Omental fat pad (tissue), 4 donors: Measurements from ENCODE around the gene SYK. TPM values are rescaled to one million over a fixed set of nuclear protein-coding genes. Genes with fewer than 3 reads are reported as not detected.

ENCODE experiments used
- ATAC-seq: fragments of 150-250 bp; one replicate; pipeline ENCODE4 v1.9.1; 2016; ENCODE audit warnings: mild to moderate bottlenecking, moderate library complexity; ENCODE audit not compliant: low FRiP score
- DNase-seq: peaks from one replicate; pipeline ENCODE4 v3.0.0-alpha.2; 2019; ENCODE audit warnings: low spot score
- total RNA-seq, 4 donors: library from RNA; depleted of rRNA; stranded (reverse); fragments of >200 nt; gene quantifications; one replicate each; pipeline ENCODE4 v1.1.0, GENCODE V29; 2016
- TF ChIP-seq, protein P1 (sequence below), 3 donors: fragments of 450-650 bp; IDR thresholded peaks; one replicate each; pipeline ENCODE4 v1.5.1; 2016 to 2017; ENCODE audit warnings: antibody characterized with exemption in 3 of 3, mild to moderate bottlenecking in 3 of 3, moderate library complexity in 2 of 3

SYK gene
- total RNA-seq, 4 donors from 2014 or later: 12.4 to 36.1 (median 25.9) TPM

DNA sequence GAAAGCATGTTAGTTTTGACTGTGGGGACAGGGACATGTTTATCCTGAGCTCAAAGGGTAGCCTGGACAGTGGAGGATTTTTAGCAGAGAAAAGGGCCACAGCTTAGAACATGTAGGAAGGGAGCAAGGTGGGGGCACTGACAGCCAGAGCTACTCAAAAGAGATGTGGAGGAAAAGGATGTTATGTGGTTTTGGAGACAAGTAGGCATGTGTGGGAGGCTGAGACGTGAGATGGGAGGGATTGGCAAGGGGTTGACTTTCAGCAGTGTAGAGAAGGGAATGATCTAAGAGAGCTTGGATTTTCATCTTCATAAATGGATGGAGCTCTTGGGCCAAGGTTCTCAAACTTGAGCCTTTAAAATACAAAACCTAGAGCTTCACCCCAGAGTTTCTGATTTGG, 24.0 kb downstream of the SYK start:
- TF ChIP-seq, protein P1, sequence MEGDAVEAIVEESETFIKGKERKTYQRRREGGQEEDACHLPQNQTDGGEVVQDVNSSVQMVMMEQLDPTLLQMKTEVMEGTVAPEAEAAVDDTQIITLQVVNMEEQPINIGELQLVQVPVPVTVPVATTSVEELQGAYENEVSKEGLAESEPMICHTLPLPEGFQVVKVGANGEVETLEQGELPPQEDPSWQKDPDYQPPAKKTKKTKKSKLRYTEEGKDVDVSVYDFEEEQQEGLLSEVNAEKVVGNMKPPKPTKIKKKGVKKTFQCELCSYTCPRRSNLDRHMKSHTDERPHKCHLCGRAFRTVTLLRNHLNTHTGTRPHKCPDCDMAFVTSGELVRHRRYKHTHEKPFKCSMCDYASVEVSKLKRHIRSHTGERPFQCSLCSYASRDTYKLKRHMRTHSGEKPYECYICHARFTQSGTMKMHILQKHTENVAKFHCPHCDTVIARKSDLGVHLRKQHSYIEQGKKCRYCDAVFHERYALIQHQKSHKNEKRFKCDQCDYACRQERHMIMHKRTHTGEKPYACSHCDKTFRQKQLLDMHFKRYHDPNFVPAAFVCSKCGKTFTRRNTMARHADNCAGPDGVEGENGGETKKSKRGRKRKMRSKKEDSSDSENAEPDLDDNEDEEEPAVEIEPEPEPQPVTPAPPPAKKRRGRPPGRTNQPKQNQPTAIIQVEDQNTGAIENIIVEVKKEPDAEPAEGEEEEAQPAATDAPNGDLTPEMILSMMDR (IDR thresholded peaks at IDR 0.05): no peak
- DNase-seq (no peak), ATAC-seq (no peak)

DNA sequence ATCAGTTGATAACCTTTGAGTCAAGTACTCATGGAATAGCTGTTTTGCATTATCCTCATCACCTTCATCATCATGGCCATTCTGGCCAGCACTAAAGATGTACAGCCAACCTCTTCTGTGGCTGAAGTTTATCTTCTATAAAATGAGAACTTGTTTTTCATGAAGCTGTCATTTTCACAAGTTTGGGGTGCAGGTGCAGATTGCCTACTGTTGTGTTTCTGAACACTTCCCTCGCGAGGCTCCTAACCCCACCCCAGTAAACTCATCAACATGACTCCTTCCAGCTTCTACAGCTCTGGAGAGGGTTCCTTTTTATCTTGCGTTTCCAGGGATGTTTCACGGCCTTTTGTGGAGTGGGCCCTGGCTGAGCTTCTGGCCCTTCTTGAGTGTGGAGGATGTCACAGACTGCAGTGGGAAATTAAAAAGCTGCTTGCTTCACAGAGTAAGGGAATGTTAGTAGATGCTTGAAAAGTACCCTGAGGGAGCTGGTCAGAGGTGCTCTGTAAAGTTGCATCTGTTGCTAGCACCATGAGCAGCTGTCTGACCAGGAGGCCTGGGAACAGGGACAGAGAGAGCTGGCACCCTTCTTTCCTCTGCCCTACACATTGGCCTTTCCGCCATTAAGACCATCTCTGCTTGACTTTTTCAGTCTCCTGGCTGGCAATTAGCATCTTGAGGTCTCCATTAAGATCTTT, 24.9 kb downstream of the SYK start:
- no peak for DNase-seq
- TF ChIP-seq, protein P1 (IDR thresholded peaks at IDR 0.05): no peak
- no peak for ATAC-seq

DNA sequence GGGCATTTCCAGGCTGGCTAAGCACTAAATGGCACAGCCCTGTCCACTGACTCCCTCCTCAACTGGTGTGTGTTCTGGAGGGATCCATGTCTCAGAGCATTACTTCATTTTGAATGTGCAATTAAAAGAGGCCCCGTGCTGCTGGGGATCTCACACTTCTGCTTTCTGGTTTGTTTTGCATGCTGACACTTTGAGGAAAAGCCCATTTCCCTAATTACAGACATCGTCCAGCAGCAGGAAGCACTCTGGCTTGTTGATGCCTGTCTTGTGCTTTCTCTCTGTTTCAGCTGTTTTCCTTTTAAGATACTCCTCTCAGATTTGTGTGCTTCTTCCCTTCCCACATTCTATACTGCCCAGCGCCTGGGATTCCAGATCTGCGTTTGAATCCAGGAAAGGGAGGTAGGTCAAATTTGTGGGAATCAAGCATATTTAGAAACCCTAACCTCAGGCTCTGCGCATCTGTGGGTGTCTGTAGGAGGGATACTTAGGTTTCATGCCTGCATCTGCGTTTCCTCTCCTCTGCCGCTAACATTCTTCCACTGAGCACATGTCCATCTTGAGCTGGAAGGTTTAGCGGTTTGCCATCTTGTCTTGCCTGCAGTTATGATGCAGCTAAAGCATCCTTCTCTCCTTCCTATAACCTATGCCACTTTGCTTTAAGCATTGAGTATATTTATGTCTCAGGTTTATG, 25.7 kb downstream of the SYK start:
- TF ChIP-seq, protein P1 (IDR thresholded peaks at IDR 0.05): no peak
- ATAC-seq (no peak), DNase-seq (no peak)

DNA sequence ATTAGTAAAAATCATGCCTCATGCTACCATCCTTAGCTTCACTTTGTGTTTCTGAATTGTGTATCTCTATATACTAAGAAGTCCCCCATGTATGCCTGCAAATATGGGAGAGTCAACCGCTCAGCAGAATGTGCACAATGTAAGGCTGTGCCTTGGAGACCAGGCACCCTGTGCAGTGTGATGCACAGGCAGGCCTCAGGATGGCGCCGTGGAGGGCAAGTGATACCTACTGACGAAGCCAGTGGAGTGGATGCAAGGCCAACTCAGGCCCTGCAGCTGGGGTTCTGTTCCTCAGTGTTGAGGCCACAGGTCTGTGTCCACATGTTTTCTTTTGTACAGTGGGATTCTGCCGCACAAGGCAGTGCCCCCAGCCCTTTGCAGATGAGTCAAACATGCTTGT, 28.4 kb downstream of the SYK start:
- no peak for DNase-seq
- TF ChIP-seq, protein P1 (IDR thresholded peaks at IDR 0.05): no peak

DNA sequence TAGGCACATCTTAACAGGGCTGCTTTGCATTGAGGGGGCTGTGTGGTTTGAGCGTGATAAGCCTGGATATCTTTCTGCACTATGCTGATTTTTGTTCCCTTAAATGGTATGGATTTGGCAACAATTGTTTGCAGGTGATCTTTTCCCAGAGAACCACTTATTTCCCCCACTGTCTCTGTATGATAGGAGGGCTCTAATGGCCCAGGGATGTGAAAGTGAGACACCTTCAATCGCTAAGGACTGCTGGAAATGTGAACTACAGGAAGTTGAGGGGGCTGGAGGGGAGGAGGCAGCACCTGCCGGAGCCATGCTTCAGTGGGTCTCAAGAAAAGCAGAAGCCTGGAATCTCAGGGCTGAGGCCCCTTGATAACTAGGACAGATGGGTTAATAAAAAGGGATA, 29.4 kb downstream of the SYK start:
- no peak for ATAC-seq
- no peak for DNase-seq
- TF ChIP-seq, protein P1 (IDR thresholded peaks at IDR 0.05): no peak

More for the DNA sequence above, 28.4 kb downstream of the SYK start:
- ATAC-seq: no peak

DNA sequence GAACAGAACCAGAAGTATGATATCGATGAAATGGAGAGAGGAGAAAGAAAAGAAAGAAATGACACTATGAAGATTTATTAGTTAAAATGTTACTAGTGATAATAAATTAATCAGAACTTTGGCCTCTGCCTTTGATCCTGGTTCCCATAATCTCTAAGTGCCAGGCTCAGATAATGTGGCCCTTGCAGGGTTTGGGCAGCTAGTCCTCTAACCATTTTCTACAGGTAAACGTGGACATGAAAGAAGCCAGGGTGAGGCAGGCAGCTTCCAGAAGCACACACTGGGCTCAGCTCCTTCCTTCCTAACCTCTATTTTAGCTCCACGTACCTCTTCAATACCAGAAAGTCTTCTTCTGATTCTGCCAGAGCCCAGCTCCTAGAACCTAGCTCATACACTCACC, 30.6 kb downstream of the SYK start:
- TF ChIP-seq, protein P1 (IDR thresholded peaks at IDR 0.05): no peak
- ATAC-seq (no peak), DNase-seq (no peak)
